GM12878 (cell line): ENCODE results near the gene SORCS2. TPM values are rescaled to one million over a fixed set of nuclear protein-coding genes. Genes with fewer than 3 reads are reported as not detected.

Experiments used
- ATAC-seq: fragments of 200-7000 bp; cut with Tn5 transposase; 3 replicates; pipeline ENCODE4 v1.9.1; 2020; ENCODE audit warnings: mild to moderate bottlenecking, moderate library complexity
- BruUV-seq: library from RNA; stranded (reverse); fragments of 400-500 nt; replicated peaks from 2 replicates; lab custom pipeline; 2021; lab: Mats Ljungman, UMichigan
- CTCF ChIA-PET: fragments of 300-600 bp; sonication (Branson Sonifier 250); formaldehyde crosslinking; extraction: SDS; loops from one replicate; lab custom pipeline; 2021; ENCODE audit warnings: inconsistent platforms; lab: Yijun Ruan, JAX
- POLR2A ChIA-PET: fragments of 350-600 bp; formaldehyde crosslinking; extraction: SDS; loops from one replicate; lab custom pipeline; 2021; ENCODE audit warnings: inconsistent platforms; lab: Charles Lee
- RAD21 ChIA-PET: fragments of 300-600 bp; sonication (Branson Sonifier 250); formaldehyde crosslinking; loops from one replicate; lab custom pipeline; 2023; ENCODE audit warnings: antibody characterized with exemption; ENCODE audit not compliant: unreplicated experiment; lab: Charles Lee
- SMC1A ChIA-PET: fragments of 300-600 bp; sonication (Branson Sonifier 250); formaldehyde crosslinking; loops from one replicate; lab custom pipeline; 2023; ENCODE audit not compliant: unreplicated experiment, uncharacterized antibody; lab: Charles Lee
- DNase-seq: peaks from one replicate; pipeline ENCODE4 v3.0.0-alpha.2; 2011; ENCODE audit warnings: low read depth, low spot score
- FAIRE-seq: peaks from 3 replicates; lab custom pipeline; 2011; peaks lifted over from hg19 to GRCh38; lab: Jason Lieb, UNC
- H2AFZ ChIP-seq: 2 replicates; pipeline ENCODE4 v1.6.0; 2011; ENCODE audit warnings: low read depth, low read length, control low read depth; ENCODE audit not compliant: control insufficient read depth
- H3K27ac ChIP-seq: 2 replicates; pipeline ENCODE4 v1.5.1; 2011; ENCODE audit warnings: control low read depth; ENCODE audit not compliant: control insufficient read depth, insufficient read depth
- H3K27me3 ChIP-seq, 2 experiments: replicated peaks in 1 of 2; 2 replicates each; pipeline versions ENCODE4 v1.6.0 to v1.6.1; 2011; ENCODE audit warnings: low read length in 1 of 2; ENCODE audit not compliant: control insufficient read depth in 2 of 2, insufficient read depth in 2 of 2
- H3K36me3 ChIP-seq, 2 experiments: 2 replicates each; pipeline ENCODE4 v1.5.1; 2011; ENCODE audit warnings: low read length in 1 of 2; ENCODE audit not compliant: control insufficient read depth in 2 of 2, insufficient read depth in 2 of 2
- H3K4me1 ChIP-seq: 2 replicates; pipeline ENCODE4 v1.6.1; 2011; ENCODE audit warnings: mild to moderate bottlenecking, low read length, moderate library complexity, mixed read lengths; ENCODE audit not compliant: control insufficient read depth, insufficient read depth
- H3K4me2 ChIP-seq: 2 replicates; pipeline ENCODE4 v1.6.0; 2011; ENCODE audit warnings: control low read depth; ENCODE audit not compliant: control insufficient read depth, insufficient read depth
- H3K4me3 ChIP-seq: fragments of 200-600 bp; sonication (generic); 2 replicates; pipeline ENCODE4 v1.5.1; 2016
- H3K79me2 ChIP-seq: 2 replicates; pipeline ENCODE4 v1.6.0; 2011; ENCODE audit warnings: low read length; ENCODE audit not compliant: control insufficient read depth, insufficient read depth
- H3K9ac ChIP-seq: 2 replicates; pipeline ENCODE4 v1.8.0; 2011; ENCODE audit warnings: low read length, control low read depth, mixed read lengths; ENCODE audit not compliant: control insufficient read depth, insufficient read depth
- H3K9me3 ChIP-seq: replicated peaks from 3 replicates; pipeline ENCODE4 v1.5.1; 2011; ENCODE audit warnings: mild to moderate bottlenecking, low read length; ENCODE audit not compliant: control insufficient read depth, insufficient read depth
- H4K20me1 ChIP-seq: 2 replicates; pipeline ENCODE4 v1.6.0; 2011; ENCODE audit not compliant: control insufficient read depth, insufficient read depth
- CREB1 ChIP-seq: IDR thresholded peaks from 2 replicates; pipeline ENCODE4 v1.6.1; 2012; ENCODE audit warnings: low read depth, mild to moderate bottlenecking, inconsistent platforms
- EED ChIP-seq: sonication (generic); IDR thresholded peaks from 2 replicates; pipeline ENCODE4 v1.6.1; 2016; ENCODE audit warnings: antibody characterized with exemption, low read depth
- ETV6 ChIP-seq, 2 experiments: fragments of 450-650 bp in 1 of 2; IDR thresholded peaks in 1 of 2; conservative IDR thresholded peaks in 1 of 2; 2 replicates each; pipeline ENCODE4 v1.6.1; 2014; ENCODE audit warnings: antibody characterized with exemption in 1 of 2, borderline replicate concordance in 1 of 2, low read depth in 1 of 2, mild to moderate bottlenecking in 1 of 2, moderate library complexity in 1 of 2
- EZH2 ChIP-seq: IDR thresholded peaks from 2 replicates; pipeline ENCODE4 v1.6.1; 2012; ENCODE audit warnings: low read depth, mild to moderate bottlenecking, control low read depth, inconsistent platforms, low read length, borderline replicate concordance; ENCODE audit not compliant: control insufficient read depth
- IRF4 ChIP-seq: IDR thresholded peaks from 2 replicates; pipeline ENCODE4 v1.6.1; 2011; ENCODE audit warnings: low read depth, low read length
- KLF5 ChIP-seq: fragments of 450-650 bp; IDR thresholded peaks from 2 replicates; pipeline ENCODE4 v1.6.1; 2014; ENCODE audit warnings: mild to moderate bottlenecking; ENCODE audit not compliant: partially characterized antibody
- PAX5 ChIP-seq: IDR thresholded peaks from 2 replicates; pipeline ENCODE4 v1.6.1; 2011; ENCODE audit warnings: low read depth, low read length, borderline replicate concordance
- PBX3 ChIP-seq: IDR thresholded peaks from 2 replicates; pipeline ENCODE4 v1.6.1; 2011; ENCODE audit warnings: mild to moderate bottlenecking, low read depth, low read length, moderate library complexity; ENCODE audit not compliant: insufficient replicate concordance
- POLR2A ChIP-seq: IDR thresholded peaks from 2 replicates; pipeline ENCODE4 v1.6.1; 2011; ENCODE audit warnings: low read depth, mild to moderate bottlenecking, low read length
- TAF1 ChIP-seq: IDR thresholded peaks from 2 replicates; pipeline ENCODE4 v1.6.1; 2011; ENCODE audit warnings: mild to moderate bottlenecking, low read depth, low read length, borderline replicate concordance
- TARDBP ChIP-seq: IDR thresholded peaks from 2 replicates; pipeline ENCODE4 v1.6.1; 2016; ENCODE audit warnings: borderline replicate concordance
- ZBTB33 ChIP-seq: fragments of 450-650 bp; IDR thresholded peaks from 2 replicates; pipeline ENCODE4 v1.6.1; 2017; ENCODE audit warnings: mild to moderate bottlenecking
- WGBS: methylation state at CpG from one replicate; pipeline ENCODE4 v1.1.6; 2016; ENCODE audit warnings: low lambda C conversion rate; ENCODE audit not compliant: insufficient replicate concordance, insufficient coverage; ENCODE audit errors: missing lambda C conversion rate; 5-methylcytosine and 5-hydroxymethylcytosine counted together
- in situ Hi-C: fragments of 300-500 bp; cut with MboI; formaldehyde crosslinking; loops from 9 replicates; pipeline ENCODE4 v1.14.3; 2018; ENCODE audit warnings: mixed read lengths
- intact Hi-C: fragments of 100-400 bp; cut with micrococcal nuclease; formaldehyde crosslinking; loops from one replicate; pipeline ENCODE4 v1.14.2; 2022; ENCODE audit not compliant: unreplicated experiment
- polyA plus RNA-seq, 11 experiments: library from polyadenylated mRNA; depleted of rRNA in 4 of 11; unstranded in 6 of 11; stranded (reverse) in 5 of 11; fragments of >200 nt; fragmentation: Nextera tagmentation in 4 of 11; fragmentation: Illumina TruSeq in 1 of 11; extraction: Ambion mirVana in 4 of 11; extraction: Trizol in 1 of 11; gene quantifications; 1 replicate in 1 of 11; 2 replicates in 10 of 11; pipeline versions ENCODE4 v1.2.1 to v1.2.3, GENCODE V29; 2011 to 2016; ENCODE audit warnings: inconsistent platforms in 2 of 11, missing spikeins in 2 of 11, low read depth in 1 of 11
- total RNA-seq, 4 experiments: library from RNA; depleted of rRNA in 3 of 4; stranded (reverse); fragments of >200 nt in 3 of 4; fragmentation: Illumina TruSeq in 1 of 4; extraction: Trizol in 1 of 4; gene quantifications; 2 replicates each; pipeline versions ENCODE4 v1.2.1 to v1.2.3, GENCODE V29; 2013 to 2021
- TF ChIP-seq, protein P1 (sequence below): fragments of 450-650 bp; IDR thresholded peaks from 2 replicates; pipeline ENCODE4 v1.6.1; 2017; ENCODE audit warnings: mild to moderate bottlenecking, low read depth, inconsistent platforms; ENCODE audit not compliant: poor library complexity, severe bottlenecking
- TF ChIP-seq, protein P2 (sequence below): IDR thresholded peaks from 2 replicates; pipeline ENCODE4 v1.6.1; 2012; ENCODE audit warnings: improper control_type of control experiment, low read depth, low read length; ENCODE audit not compliant: insufficient replicate concordance

The SORCS2 gene
- total and polyA plus RNA-seq, 10 of the 15 experiments (the other 5 are each of a cell fraction or from before 2014, with no cell fraction given) = 0.01 to 0.15 (median 0.05) TPM; not detected in 5

GRCh38 chr4:7763788-7764187 is 571.5 kb downstream of the SORCS2 start:
- intact Hi-C loops = loop anchor here (5.0 kb wide), 1 partner anchor 224 kb away; no protein-coding TSS in a partner anchor
- H3K9ac ChIP-seq = no peak overlapping the region
- FAIRE-seq (no peak), DNase-seq (no peak), ATAC-seq (no peak)
- no peak overlapping the region for H3K4me3 ChIP-seq
- no peaks in the 10 kb centered on the region for H3K9me3 ChIP-seq
- peaks cover 0 to 2% of the 10 kb centered on the region in 2 experiments; a peak in 2 of 4 replicates for H3K27me3 ChIP-seq
- in situ Hi-C loops = no loop called here
- H3K4me1 ChIP-seq = peaks cover 4% of the 10 kb centered on the region; the same call in 1 of the 2 replicates
- POLR2A ChIA-PET = no interaction called here
- CTCF ChIA-PET = no interaction called here
- 32% methylated on average over 10 of the region's 10 CpGs for whole genome bisulfite sequencing
- RAD21 ChIA-PET = no interaction called here
- no peak overlapping the region for H2AFZ ChIP-seq
- no peaks in the 10 kb centered on the region for H3K36me3 ChIP-seq
- no TSS peak for BruUV-seq
- SMC1A ChIA-PET = no interaction called here
- H3K27ac ChIP-seq = no peak overlapping the region
- H3K4me2 ChIP-seq = no peak overlapping the region
- no peaks in the 10 kb centered on the region for H4K20me1 ChIP-seq
- H3K79me2 ChIP-seq = no peaks in the 10 kb centered on the region
- TF ChIP-seq, protein P1, sequence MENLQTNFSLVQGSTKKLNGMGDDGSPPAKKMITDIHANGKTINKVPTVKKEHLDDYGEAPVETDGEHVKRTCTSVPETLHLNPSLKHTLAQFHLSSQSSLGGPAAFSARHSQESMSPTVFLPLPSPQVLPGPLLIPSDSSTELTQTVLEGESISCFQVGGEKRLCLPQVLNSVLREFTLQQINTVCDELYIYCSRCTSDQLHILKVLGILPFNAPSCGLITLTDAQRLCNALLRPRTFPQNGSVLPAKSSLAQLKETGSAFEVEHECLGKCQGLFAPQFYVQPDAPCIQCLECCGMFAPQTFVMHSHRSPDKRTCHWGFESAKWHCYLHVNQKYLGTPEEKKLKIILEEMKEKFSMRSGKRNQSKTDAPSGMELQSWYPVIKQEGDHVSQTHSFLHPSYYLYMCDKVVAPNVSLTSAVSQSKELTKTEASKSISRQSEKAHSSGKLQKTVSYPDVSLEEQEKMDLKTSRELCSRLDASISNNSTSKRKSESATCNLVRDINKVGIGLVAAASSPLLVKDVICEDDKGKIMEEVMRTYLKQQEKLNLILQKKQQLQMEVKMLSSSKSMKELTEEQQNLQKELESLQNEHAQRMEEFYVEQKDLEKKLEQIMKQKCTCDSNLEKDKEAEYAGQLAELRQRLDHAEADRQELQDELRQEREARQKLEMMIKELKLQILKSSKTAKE = no peak
- no peak for TF ChIP-seq EZH2
- TF ChIP-seq PAX5 = no peak
- no peak for TF ChIP-seq TAF1
- TF ChIP-seq KLF5 = no peak
- TF ChIP-seq IRF4 = no peak
- no peak for TF ChIP-seq TARDBP
- TF ChIP-seq ZBTB33 = no peak
- TF ChIP-seq, protein P2, sequence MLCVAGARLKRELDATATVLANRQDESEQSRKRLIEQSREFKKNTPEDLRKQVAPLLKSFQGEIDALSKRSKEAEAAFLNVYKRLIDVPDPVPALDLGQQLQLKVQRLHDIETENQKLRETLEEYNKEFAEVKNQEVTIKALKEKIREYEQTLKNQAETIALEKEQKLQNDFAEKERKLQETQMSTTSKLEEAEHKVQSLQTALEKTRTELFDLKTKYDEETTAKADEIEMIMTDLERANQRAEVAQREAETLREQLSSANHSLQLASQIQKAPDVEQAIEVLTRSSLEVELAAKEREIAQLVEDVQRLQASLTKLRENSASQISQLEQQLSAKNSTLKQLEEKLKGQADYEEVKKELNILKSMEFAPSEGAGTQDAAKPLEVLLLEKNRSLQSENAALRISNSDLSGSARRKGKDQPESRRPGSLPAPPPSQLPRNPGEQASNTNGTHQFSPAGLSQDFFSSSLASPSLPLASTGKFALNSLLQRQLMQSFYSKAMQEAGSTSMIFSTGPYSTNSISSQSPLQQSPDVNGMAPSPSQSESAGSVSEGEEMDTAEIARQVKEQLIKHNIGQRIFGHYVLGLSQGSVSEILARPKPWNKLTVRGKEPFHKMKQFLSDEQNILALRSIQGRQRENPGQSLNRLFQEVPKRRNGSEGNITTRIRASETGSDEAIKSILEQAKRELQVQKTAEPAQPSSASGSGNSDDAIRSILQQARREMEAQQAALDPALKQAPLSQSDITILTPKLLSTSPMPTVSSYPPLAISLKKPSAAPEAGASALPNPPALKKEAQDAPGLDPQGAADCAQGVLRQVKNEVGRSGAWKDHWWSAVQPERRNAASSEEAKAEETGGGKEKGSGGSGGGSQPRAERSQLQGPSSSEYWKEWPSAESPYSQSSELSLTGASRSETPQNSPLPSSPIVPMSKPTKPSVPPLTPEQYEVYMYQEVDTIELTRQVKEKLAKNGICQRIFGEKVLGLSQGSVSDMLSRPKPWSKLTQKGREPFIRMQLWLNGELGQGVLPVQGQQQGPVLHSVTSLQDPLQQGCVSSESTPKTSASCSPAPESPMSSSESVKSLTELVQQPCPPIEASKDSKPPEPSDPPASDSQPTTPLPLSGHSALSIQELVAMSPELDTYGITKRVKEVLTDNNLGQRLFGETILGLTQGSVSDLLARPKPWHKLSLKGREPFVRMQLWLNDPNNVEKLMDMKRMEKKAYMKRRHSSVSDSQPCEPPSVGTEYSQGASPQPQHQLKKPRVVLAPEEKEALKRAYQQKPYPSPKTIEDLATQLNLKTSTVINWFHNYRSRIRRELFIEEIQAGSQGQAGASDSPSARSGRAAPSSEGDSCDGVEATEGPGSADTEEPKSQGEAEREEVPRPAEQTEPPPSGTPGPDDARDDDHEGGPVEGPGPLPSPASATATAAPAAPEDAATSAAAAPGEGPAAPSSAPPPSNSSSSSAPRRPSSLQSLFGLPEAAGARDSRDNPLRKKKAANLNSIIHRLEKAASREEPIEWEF = no peak
- TF ChIP-seq CREB1 = no peak
- no peak for TF ChIP-seq ETV6 (conservative IDR thresholded peaks at IDR 0.05 in 1 of 2, IDR thresholded peaks at IDR 0.05 in 1 of 2; ENCODE audit: borderline replicate concordance in 1 of 2, low read depth in 1 of 2)
- TF ChIP-seq POLR2A = no peak
- no peak for TF ChIP-seq PBX3
- TF ChIP-seq EED = no peak
